Prostate gland (tissue), 2 donors: Measurements from ENCODE around the gene F7. TPM values are rescaled to one million over a fixed set of nuclear protein-coding genes. Genes with fewer than 3 reads are reported as not detected.
A peak's percentile ranks its signal among the peaks of the same experiment; 100 is the strongest.
"Not testable (repeated sequence)": the region's sequence is repeated elsewhere in the genome, so short reads cannot be mapped to it uniquely, and the experiment has no call there.

Experiments
- DNase-seq: peaks from one replicate; pipeline ENCODE4 v3.0.0-alpha.2; 2019; ENCODE audit warnings: low spot score
- H3K27ac ChIP-seq, 2 donors: fragments of 200-600 bp; sonication (generic); 2 replicates each; pipeline ENCODE4 v1.5.1; 2017 to 2019
- H3K27me3 ChIP-seq: fragments of 200-600 bp; sonication (generic); replicated peaks from 2 replicates; pipeline ENCODE4 v1.5.1; 2019; ENCODE audit not compliant: insufficient read depth
- H3K36me3 ChIP-seq, 2 donors: fragments of 200-600 bp; sonication (generic); 1 replicate in 1 of 2; 2 replicates in 1 of 2; pipeline versions ENCODE4 v1.5.1 to v1.8.1; 2017 to 2019
- H3K4me1 ChIP-seq: fragments of 200-600 bp; sonication (generic); replicated peaks from 2 replicates; pipeline ENCODE4 v1.5.1; 2019
- H3K4me3 ChIP-seq, 2 donors: fragments of 200-600 bp; sonication (generic); 2 replicates each; pipeline ENCODE4 v1.5.1; 2017 to 2019
- H3K9me3 ChIP-seq: fragments of 200-600 bp; sonication (generic); 2 replicates; pipeline ENCODE4 v1.5.1; 2017
- CTCF ChIP-seq, 4 experiments: fragments of 200-600 bp in 2 of 4; fragments of 450-650 bp in 2 of 4; sonication (generic) in 2 of 4; IDR thresholded peaks; 1 replicate in 3 of 4; 2 replicates in 1 of 4; pipeline ENCODE4 v1.5.1; 2016 to 2019; ENCODE audit warnings: antibody characterized with exemption in 4 of 4, mild to moderate bottlenecking in 2 of 4, moderate library complexity in 2 of 4
- POLR2A ChIP-seq: fragments of 450-650 bp; IDR thresholded peaks from one replicate; pipeline ENCODE4 v1.6.1; 2016; ENCODE audit warnings: antibody characterized with exemption, mild to moderate bottlenecking
- POLR2AphosphoS5 ChIP-seq: sonication (generic); formaldehyde crosslinking; IDR thresholded peaks from one replicate; pipeline ENCODE4 v1.6.1; 2017; ENCODE audit warnings: antibody characterized with exemption
- WGBS: methylation state at CpG from one replicate; pipeline ENCODE4 v1.1.5; 2018; 5-methylcytosine and 5-hydroxymethylcytosine counted together
- intact Hi-C: fragments of 100-400 bp; cut with DNase I; formaldehyde crosslinking; loops from one replicate; pipeline ENCODE4 v1.14.2; 2022
- total RNA-seq, 2 donors: library from RNA; depleted of rRNA; stranded (reverse); fragments of >200 nt; gene quantifications; one replicate each; pipeline ENCODE4 v1.1.0, GENCODE V29; 2016

The F7 gene
- total RNA-seq = 1 to 10 TPM in 1 of 2 donors, not detected in 1; 2.7 TPM

- no peak within 1 kb of the TSS for H3K4me3 ChIP-seq
- H3K4me1 ChIP-seq = no peaks in the 10 kb centered on the region
- no peaks in the 10 kb centered on the region for H3K27me3 ChIP-seq
- TF ChIP-seq CTCF (IDR thresholded peaks at IDR 0.05) (no peak), POLR2AphosphoS5 (peak; percentile 23), POLR2A (no peak)
- no peaks in the 10 kb centered on the region for H3K9me3 ChIP-seq
- no peak for DNase-seq
- H3K36me3 ChIP-seq = no peaks in the 10 kb centered on the region
- WGBS = 58% methylated on average over 17 of the region's 17 CpGs
- intact Hi-C loops = no loop called here
- peak within 1 kb of the TSS in 1 of 2 donors; percentile 19 for H3K27ac ChIP-seq
Observed at GRCh38 chr13:113105032-113105920, at the start of gene F7. Gene F7 (plus strand): TSS chr13:113105791. CDS start chr13:113105842, 51 bp downstream.

GRCh38 chr13:113057084-113057483 lies 48.5 kb upstream of the F7 start:
- intact Hi-C loops = no loop called here
- DNase-seq = no peak
- Histone ChIP-seq H3K36me3 (no peaks in the 10 kb centered on the region), H3K27ac (no peak overlapping the region), H3K27me3 (no peaks in the 10 kb centered on the region), H3K4me3 (no peak overlapping the region), H3K9me3 (no peaks in the 10 kb centered on the region), H3K4me1 (no peaks in the 10 kb centered on the region)
- WGBS = 100% methylated on average over 1 of the region's 1 CpG
- TF ChIP-seq CTCF (IDR thresholded peaks at IDR 0.05) = no peak
- no peak for TF ChIP-seq POLR2AphosphoS5
- no peak for TF ChIP-seq POLR2A

GRCh38 chr13:113057559-113057958 lies 48.0 kb upstream of the F7 start:
- H3K27ac ChIP-seq, H3K4me3 ChIP-seq, H3K9me3 ChIP-seq, H3K4me1 ChIP-seq, H3K36me3 ChIP-seq, H3K27me3 ChIP-seq, DNase-seq, intact Hi-C loops: not testable (repeated sequence)
- 93% methylated on average over 3 of the region's 3 CpGs for WGBS

- Histone ChIP-seq H3K4me3 (no peak overlapping the region), H3K27me3 (no peaks in the 10 kb centered on the region), H3K36me3 (no peaks in the 10 kb centered on the region), H3K4me1 (no peaks in the 10 kb centered on the region), H3K27ac (no peak overlapping the region), H3K9me3 (no peaks in the 10 kb centered on the region)
- 92% methylated on average over 21 of the region's 21 CpGs for WGBS
- TF ChIP-seq POLR2AphosphoS5 (no peak), CTCF (IDR thresholded peaks at IDR 0.05) (no peak), POLR2A (no peak)
- intact Hi-C loops = no loop called here
- no peak for DNase-seq
Observed at GRCh38 chr13:113058129-113058987, 47.2 kb upstream of the F7 start.
